Mesendoderm (in vitro differentiated cells): ENCODE data around the gene TRHDE.

ENCODE experiments used
- DNase-seq: peaks from one replicate; pipeline ENCODE4 v3.0.0; 2013
- H2AK5ac ChIP-seq: 2 replicates; pipeline ENCODE4 v1.6.1; 2013; ENCODE audit warnings: low read length, inconsistent platforms
- H2BK120ac ChIP-seq: 2 replicates; pipeline ENCODE4 v1.6.1; 2013; ENCODE audit warnings: low read depth, mild to moderate bottlenecking, low read length, moderate library complexity, mixed read lengths
- H2BK15ac ChIP-seq: replicated peaks from 2 replicates; pipeline ENCODE4 v1.6.1; 2013; ENCODE audit warnings: low read depth, mild to moderate bottlenecking, moderate library complexity
- H2BK5ac ChIP-seq: 2 replicates; pipeline ENCODE4 v1.6.1; 2013; ENCODE audit warnings: low read length, inconsistent platforms
- H3K18ac ChIP-seq: 2 replicates; pipeline ENCODE4 v1.6.1; 2013; ENCODE audit warnings: mild to moderate bottlenecking, low read length, mixed read lengths
- H3K23ac ChIP-seq: one replicate; pipeline ENCODE4 v1.6.1; 2013; ENCODE audit warnings: low read length
- H3K27ac ChIP-seq: 2 replicates; pipeline ENCODE4 v1.5.1; 2013; ENCODE audit warnings: low read depth, mild to moderate bottlenecking, inconsistent platforms, low read length, moderate library complexity
- H3K27me3 ChIP-seq: 2 replicates; pipeline ENCODE4 v1.6.1; 2013; ENCODE audit warnings: low read length, control low read depth, mild to moderate bottlenecking, inconsistent platforms; ENCODE audit not compliant: insufficient read depth, poor library complexity
- H3K36me3 ChIP-seq: 2 replicates; pipeline ENCODE4 v1.6.1; 2013; ENCODE audit warnings: low read length, inconsistent platforms; ENCODE audit not compliant: control insufficient read depth, insufficient read depth
- H3K4ac ChIP-seq: one replicate; pipeline ENCODE4 v1.6.1; 2013; ENCODE audit warnings: low read depth, mild to moderate bottlenecking, low read length, moderate library complexity
- H3K4me1 ChIP-seq: 2 replicates; pipeline ENCODE4 v1.6.1; 2013; ENCODE audit warnings: low read depth, low read length, inconsistent platforms; ENCODE audit not compliant: control insufficient read depth
- H3K4me2 ChIP-seq: 2 replicates; pipeline ENCODE4 v1.6.1; 2013; ENCODE audit warnings: low read length
- H3K4me3 ChIP-seq: 2 replicates; pipeline ENCODE4 v1.5.1; 2013; ENCODE audit warnings: mild to moderate bottlenecking, low read length
- H3K56ac ChIP-seq: one replicate; pipeline ENCODE4 v1.6.1; 2013; ENCODE audit warnings: low read length
- H3K79me1 ChIP-seq: 2 replicates; pipeline ENCODE4 v1.6.1; 2013; ENCODE audit warnings: low read length, inconsistent platforms
- H3K79me2 ChIP-seq: 2 replicates; pipeline ENCODE4 v1.6.1; 2013; ENCODE audit warnings: mild to moderate bottlenecking, low read length; ENCODE audit not compliant: control insufficient read depth, insufficient read depth
- H3K9ac ChIP-seq: 2 replicates; pipeline ENCODE4 v1.6.1; 2013; ENCODE audit warnings: low read length, inconsistent platforms
- H4K5ac ChIP-seq: one replicate; pipeline ENCODE4 v1.6.1; 2013; ENCODE audit warnings: low read length
- H4K8ac ChIP-seq: one replicate; pipeline ENCODE4 v1.6.1; 2013; ENCODE audit warnings: low read depth, mild to moderate bottlenecking, control low read depth, low read length, moderate library complexity
- WGBS: extraction: QIAGEN DNeasy Blood & Tissue Kit; methylation state at CpG from one replicate; pipeline ENCODE4 v1.1.7; 2013; ENCODE audit warnings: low lambda C conversion rate, missing lambda C conversion rate; ENCODE audit not compliant: insufficient coverage; ENCODE audit errors: extremely low coverage; 5-methylcytosine and 5-hydroxymethylcytosine counted together

Gene TRHDE

GRCh38 chr12:72368719-72369422, 96.7 kb downstream of the TRHDE start:
- H3K27ac ChIP-seq, result no peak overlapping the region
- no peak overlapping the region for H2AK5ac ChIP-seq
- no peak overlapping the region for H3K4ac ChIP-seq
- DNase-seq, result no peak
- H3K79me1 ChIP-seq, result no peaks in the 10 kb centered on the region
- H4K8ac ChIP-seq, result no peak overlapping the region
- no peak overlapping the region for H3K18ac ChIP-seq
- no peak overlapping the region for H4K5ac ChIP-seq
- H3K4me2 ChIP-seq, result no peak overlapping the region
- H3K9ac ChIP-seq, result no peak overlapping the region
- WGBS, result no CpG with 5 or more reads among the region's 3 CpGs
- no peak overlapping the region for H2BK120ac ChIP-seq
- no peak overlapping the region for H3K23ac ChIP-seq
- H3K4me3 ChIP-seq, result no peak overlapping the region
- H3K27me3 ChIP-seq, result no peaks in the 10 kb centered on the region
- H2BK15ac ChIP-seq, result no peak overlapping the region
- H3K79me2 ChIP-seq, result no peaks in the 10 kb centered on the region
- H3K4me1 ChIP-seq, result no peaks in the 10 kb centered on the region
- H2BK5ac ChIP-seq, result no peak overlapping the region
- no peaks in the 10 kb centered on the region for H3K36me3 ChIP-seq
- no peak overlapping the region for H3K56ac ChIP-seq

- Histone ChIP-seq H2BK15ac (no peak overlapping the region), H3K4me2 (no peak overlapping the region), H3K56ac (no peak overlapping the region), H3K18ac (no peak overlapping the region), H4K8ac (no peak overlapping the region), H3K4me3 (no peak overlapping the region), H3K79me1 (no peaks in the 10 kb centered on the region), H2AK5ac (no peak overlapping the region), H2BK120ac (no peak overlapping the region), H3K36me3 (no peaks in the 10 kb centered on the region), H3K4ac (no peak overlapping the region), H4K5ac (no peak overlapping the region), H3K4me1 (no peaks in the 10 kb centered on the region), H3K79me2 (no peaks in the 10 kb centered on the region), H3K9ac (no peak overlapping the region), H2BK5ac (no peak overlapping the region), H3K27me3 (no peaks in the 10 kb centered on the region), H3K27ac (no peak overlapping the region), H3K23ac (no peak overlapping the region)
- no CpG with 5 or more reads among the region's 4 CpGs for WGBS
- no peak for DNase-seq
Observed at GRCh38 chr12:72369423-72369959, 97.3 kb downstream of the TRHDE start.

- no peak overlapping the region for H4K8ac ChIP-seq
- WGBS, result no CpG with 5 or more reads among the region's 2 CpGs
Observed at GRCh38 chr12:72380441-72380840, 108.3 kb downstream of the TRHDE start.

GRCh38 chr12:72388322-72388721, 116.2 kb downstream of the TRHDE start:
- H3K18ac ChIP-seq, result no peak overlapping the region
- H2AK5ac ChIP-seq, result no peak overlapping the region
- no peaks in the 10 kb centered on the region for H3K36me3 ChIP-seq
- H3K23ac ChIP-seq, result no peak overlapping the region
- H2BK120ac ChIP-seq, result no peak overlapping the region
- H3K4me1 ChIP-seq, result no peaks in the 10 kb centered on the region
- H3K4me2 ChIP-seq, result no peak overlapping the region
- H4K8ac ChIP-seq, result no peak overlapping the region
- no peak overlapping the region for H3K56ac ChIP-seq
- no peak overlapping the region for H3K9ac ChIP-seq
- no peak overlapping the region for H3K4ac ChIP-seq
- H3K27ac ChIP-seq, result no peak overlapping the region
- no peak overlapping the region for H3K4me3 ChIP-seq
- no peak overlapping the region for H4K5ac ChIP-seq
- no peaks in the 10 kb centered on the region for H3K27me3 ChIP-seq
- H2BK5ac ChIP-seq, result no peak overlapping the region
- DNase-seq, result no peak
- no peaks in the 10 kb centered on the region for H3K79me2 ChIP-seq
- no peak overlapping the region for H2BK15ac ChIP-seq
- H3K79me1 ChIP-seq, result no peaks in the 10 kb centered on the region

More at GRCh38 chr12:72380441-72380840, 108.3 kb downstream of the TRHDE start:
- Histone ChIP-seq H3K18ac (no peak overlapping the region), H3K27ac (no peak overlapping the region), H3K9ac (no peak overlapping the region), H4K5ac (no peak overlapping the region), H3K4me2 (no peak overlapping the region), H2AK5ac (no peak overlapping the region), H3K27me3 (no peaks in the 10 kb centered on the region), H3K4me1 (no peaks in the 10 kb centered on the region), H3K56ac (no peak overlapping the region), H3K23ac (no peak overlapping the region), H2BK5ac (no peak overlapping the region), H3K79me2 (no peaks in the 10 kb centered on the region), H2BK120ac (no peak overlapping the region), H3K79me1 (no peaks in the 10 kb centered on the region), H2BK15ac (no peak overlapping the region), H3K36me3 (no peaks in the 10 kb centered on the region), H3K4me3 (no peak overlapping the region), H3K4ac (no peak overlapping the region)
- no peak for DNase-seq

GRCh38 chr12:72390146-72390545, 118.0 kb downstream of the TRHDE start:
- Histone ChIP-seq H3K4ac (no peak overlapping the region), H2BK5ac (no peak overlapping the region), H3K36me3 (no peaks in the 10 kb centered on the region), H3K79me1 (no peaks in the 10 kb centered on the region), H3K23ac (no peak overlapping the region), H3K27ac (no peak overlapping the region), H3K27me3 (no peaks in the 10 kb centered on the region), H3K4me2 (no peak overlapping the region), H3K56ac (no peak overlapping the region), H3K4me3 (no peak overlapping the region), H3K4me1 (no peaks in the 10 kb centered on the region), H4K8ac (no peak overlapping the region), H2AK5ac (no peak overlapping the region), H3K9ac (no peak overlapping the region), H2BK15ac (no peak overlapping the region), H3K18ac (no peak overlapping the region), H2BK120ac (no peak overlapping the region), H3K79me2 (no peaks in the 10 kb centered on the region), H4K5ac (no peak overlapping the region)
- no peak for DNase-seq
- WGBS, result no CpG with 5 or more reads among the region's 1 CpG

- Histone ChIP-seq H3K4me2 (no peak overlapping the region), H3K56ac (no peak overlapping the region), H3K4me3 (no peak overlapping the region), H3K79me1 (no peaks in the 10 kb centered on the region), H3K27me3 (no peaks in the 10 kb centered on the region), H4K5ac (no peak overlapping the region), H4K8ac (no peak overlapping the region), H3K4me1 (no peaks in the 10 kb centered on the region), H2BK5ac (no peak overlapping the region), H3K9ac (no peak overlapping the region), H3K18ac (no peak overlapping the region), H2BK120ac (no peak overlapping the region), H2AK5ac (no peak overlapping the region), H3K23ac (no peak overlapping the region), H3K27ac (no peak overlapping the region), H3K4ac (no peak overlapping the region), H3K79me2 (no peaks in the 10 kb centered on the region), H2BK15ac (no peak overlapping the region), H3K36me3 (no peaks in the 10 kb centered on the region)
- WGBS, result no CpG with 5 or more reads among the region's 2 CpGs
- DNase-seq, result no peak
Observed at GRCh38 chr12:72406111-72406510, 133.9 kb downstream of the TRHDE start.
